Neural cell (in vitro differentiated cells): ENCODE results near the gene AVPR1B. TPM values are rescaled to one million over a fixed set of nuclear protein-coding genes. Genes with fewer than 3 reads are reported as not detected.

Experiments
- H2AFZ ChIP-seq: fragments of 200-600, 300-800 bp; sonication (generic), shearing (Covaris generic); 2 replicates; pipeline ENCODE4 v1.6.0; 2014; ENCODE audit warnings: low read depth, mild to moderate bottlenecking, antibody characterized with exemption, low read length, moderate library complexity
- H3F3A ChIP-seq: fragments of 200-600 bp; shearing (Covaris generic); 2 replicates; pipeline ENCODE4 v1.6.1; 2016; ENCODE audit warnings: mild to moderate bottlenecking, moderate library complexity, mixed read lengths, antibody characterized with exemption, low read length; ENCODE audit not compliant: insufficient read depth, poor library complexity, severe bottlenecking
- H3K27ac ChIP-seq: fragments of 200-600, 300-800 bp; sonication (generic), shearing (Covaris generic); 2 replicates; pipeline ENCODE4 v1.5.1; 2014; ENCODE audit warnings: mild to moderate bottlenecking, low read length, moderate library complexity
- H3K27me3 ChIP-seq: fragments of 300-800, 200-600 bp; sonication (generic), shearing (Covaris generic); 2 replicates; pipeline ENCODE4 v1.6.0; 2014; ENCODE audit warnings: mild to moderate bottlenecking, low read depth, low read length, moderate library complexity; ENCODE audit not compliant: insufficient read depth
- H3K36me3 ChIP-seq: fragments of 300-800, 200-600 bp; sonication (generic), shearing (Covaris generic); 2 replicates; pipeline ENCODE4 v1.5.1; 2014; ENCODE audit warnings: mild to moderate bottlenecking, antibody characterized with exemption, low read length, moderate library complexity; ENCODE audit not compliant: insufficient read depth
- H3K4me2 ChIP-seq: fragments of 300-800, 200-600 bp; sonication (generic), shearing (Covaris generic); 2 replicates; pipeline ENCODE4 v1.6.0; 2014; ENCODE audit warnings: mild to moderate bottlenecking, low read length
- H3K4me3 ChIP-seq: fragments of 300-800, 200-600 bp; sonication (generic), shearing (Covaris generic); 2 replicates; pipeline ENCODE4 v1.5.1; 2014; ENCODE audit warnings: mild to moderate bottlenecking, low read length, moderate library complexity
- H3K79me2 ChIP-seq: fragments of 200-600 bp; shearing (Covaris generic); replicated peaks from 2 replicates; pipeline ENCODE4 v1.6.0; 2014; ENCODE audit warnings: mild to moderate bottlenecking, low read length, moderate library complexity; ENCODE audit not compliant: insufficient read depth
- H3K9ac ChIP-seq: fragments of 300-800, 200-600 bp; sonication (generic), shearing (Covaris generic); 2 replicates; pipeline ENCODE4 v1.6.1; 2016; ENCODE audit warnings: mild to moderate bottlenecking, low read length, mixed read lengths
- H3K9me2 ChIP-seq: fragments of 200-600 bp; shearing (Covaris generic); 2 replicates; pipeline ENCODE4 v1.6.1; 2016; ENCODE audit warnings: mild to moderate bottlenecking, low read length, mixed read lengths; ENCODE audit not compliant: insufficient read depth
- H3K9me3 ChIP-seq: fragments of 200-600, 300-800 bp; sonication (generic), shearing (Covaris generic); 2 replicates; pipeline ENCODE4 v1.6.1; 2016; ENCODE audit warnings: mild to moderate bottlenecking, mixed run types, low read length, moderate library complexity, mixed read lengths
- H4K20me1 ChIP-seq: fragments of 200-600 bp; shearing (Covaris generic); 2 replicates; pipeline ENCODE4 v1.6.1; 2016; ENCODE audit warnings: mild to moderate bottlenecking, mixed run types; ENCODE audit not compliant: insufficient read depth
- EP300 ChIP-seq: fragments of 450-650 bp; conservative IDR thresholded peaks from 2 replicates; pipeline ENCODE4 v1.6.1; 2014; ENCODE audit warnings: antibody characterized with exemption, mild to moderate bottlenecking, moderate library complexity; ENCODE audit not compliant: poor library complexity, severe bottlenecking
- EZH2 ChIP-seq: fragments of 200-600, 300-800 bp; shearing (Covaris generic), sonication (generic); IDR thresholded peaks from 2 replicates; pipeline ENCODE4 v1.6.1; 2014; ENCODE audit warnings: antibody characterized with exemption, low read length, borderline replicate concordance, mild to moderate bottlenecking; ENCODE audit not compliant: insufficient read depth, poor library complexity, severe bottlenecking
- MXI1 ChIP-seq: fragments of 450-650 bp; conservative IDR thresholded peaks from 2 replicates; pipeline ENCODE4 v1.6.1; 2014; ENCODE audit warnings: antibody characterized with exemption, mild to moderate bottlenecking; ENCODE audit not compliant: poor library complexity, severe bottlenecking
- POLR2AphosphoS5 ChIP-seq: IDR thresholded peaks from 2 replicates; pipeline ENCODE4 v1.6.1; 2012
- RAD21 ChIP-seq: fragments of 450-650 bp; conservative IDR thresholded peaks from 2 replicates; pipeline ENCODE4 v1.6.1; 2014; ENCODE audit warnings: antibody characterized with exemption, mild to moderate bottlenecking, moderate library complexity
- SMC3 ChIP-seq: fragments of 450-650 bp; conservative IDR thresholded peaks from 2 replicates; pipeline ENCODE4 v1.6.1; 2014; ENCODE audit warnings: antibody characterized with exemption, mild to moderate bottlenecking, moderate library complexity; ENCODE audit not compliant: poor library complexity
- TAF1 ChIP-seq: IDR thresholded peaks from 2 replicates; pipeline ENCODE4 v1.6.1; 2012; ENCODE audit warnings: low read depth
- polyA plus RNA-seq: library from polyadenylated mRNA; depleted of rRNA; stranded (reverse); fragments of >200 nt; gene quantifications from 2 replicates; pipeline ENCODE4 v1.2.3, GENCODE V29; 2014
- TF ChIP-seq, protein P1 (sequence below): fragments of 450-650 bp; IDR thresholded peaks from 2 replicates; pipeline ENCODE4 v1.5.1; 2014; ENCODE audit warnings: antibody characterized with exemption, mild to moderate bottlenecking, moderate library complexity; ENCODE audit not compliant: poor library complexity, severe bottlenecking
- TF ChIP-seq, protein P2 (sequence below): IDR thresholded peaks from 2 replicates; pipeline ENCODE4 v1.6.1; 2012; ENCODE audit warnings: borderline replicate concordance

Gene AVPR1B
- polyA plus RNA-seq, 1 donor from 2014 or later: not detected

DNA sequence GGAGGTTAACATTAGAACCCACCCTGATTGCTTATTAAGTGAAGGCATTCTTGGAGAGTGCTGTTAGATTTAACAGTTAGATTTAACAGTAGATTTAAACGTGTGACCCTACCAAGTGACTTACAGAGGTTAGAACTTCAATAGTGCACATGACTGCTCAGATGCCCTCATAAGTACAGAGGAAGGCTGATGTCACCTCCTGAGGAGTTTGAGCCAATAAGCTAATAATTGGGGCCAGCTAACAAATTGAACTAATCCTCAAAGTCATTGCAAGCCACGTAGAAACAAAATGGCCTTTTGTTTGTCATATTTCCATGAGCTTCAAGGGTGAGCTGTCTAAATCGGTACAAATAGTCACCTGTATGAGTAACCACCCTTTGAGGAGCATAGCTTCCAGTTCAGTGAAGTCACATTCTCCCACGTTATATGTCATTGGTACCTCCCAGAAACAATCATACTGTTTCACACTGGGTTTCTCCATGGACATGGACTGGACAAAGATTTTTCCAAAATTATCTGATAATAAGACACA lies 11.7 kb downstream of the AVPR1B start:
- Histone ChIP-seq H3K9ac (no peak overlapping the region), H3K27me3 (no peaks in the 10 kb centered on the region), H3K9me2 (no peaks in the 10 kb centered on the region), H3K9me3 (no peaks in the 10 kb centered on the region), H3F3A (no peaks in the 10 kb centered on the region), H3K4me3 (no peak overlapping the region), H3K27ac (no peak overlapping the region), H2AFZ (no peak overlapping the region), H3K4me2 (no peak overlapping the region), H4K20me1 (no peaks in the 10 kb centered on the region), H3K36me3 (no peaks in the 10 kb centered on the region), H3K79me2 (no peaks in the 10 kb centered on the region)
- TF ChIP-seq EP300 (no peak), RAD21 (no peak), TAF1 (no peak)
- TF ChIP-seq, protein P1, sequence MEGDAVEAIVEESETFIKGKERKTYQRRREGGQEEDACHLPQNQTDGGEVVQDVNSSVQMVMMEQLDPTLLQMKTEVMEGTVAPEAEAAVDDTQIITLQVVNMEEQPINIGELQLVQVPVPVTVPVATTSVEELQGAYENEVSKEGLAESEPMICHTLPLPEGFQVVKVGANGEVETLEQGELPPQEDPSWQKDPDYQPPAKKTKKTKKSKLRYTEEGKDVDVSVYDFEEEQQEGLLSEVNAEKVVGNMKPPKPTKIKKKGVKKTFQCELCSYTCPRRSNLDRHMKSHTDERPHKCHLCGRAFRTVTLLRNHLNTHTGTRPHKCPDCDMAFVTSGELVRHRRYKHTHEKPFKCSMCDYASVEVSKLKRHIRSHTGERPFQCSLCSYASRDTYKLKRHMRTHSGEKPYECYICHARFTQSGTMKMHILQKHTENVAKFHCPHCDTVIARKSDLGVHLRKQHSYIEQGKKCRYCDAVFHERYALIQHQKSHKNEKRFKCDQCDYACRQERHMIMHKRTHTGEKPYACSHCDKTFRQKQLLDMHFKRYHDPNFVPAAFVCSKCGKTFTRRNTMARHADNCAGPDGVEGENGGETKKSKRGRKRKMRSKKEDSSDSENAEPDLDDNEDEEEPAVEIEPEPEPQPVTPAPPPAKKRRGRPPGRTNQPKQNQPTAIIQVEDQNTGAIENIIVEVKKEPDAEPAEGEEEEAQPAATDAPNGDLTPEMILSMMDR: no peak
- TF ChIP-seq, protein P2, sequence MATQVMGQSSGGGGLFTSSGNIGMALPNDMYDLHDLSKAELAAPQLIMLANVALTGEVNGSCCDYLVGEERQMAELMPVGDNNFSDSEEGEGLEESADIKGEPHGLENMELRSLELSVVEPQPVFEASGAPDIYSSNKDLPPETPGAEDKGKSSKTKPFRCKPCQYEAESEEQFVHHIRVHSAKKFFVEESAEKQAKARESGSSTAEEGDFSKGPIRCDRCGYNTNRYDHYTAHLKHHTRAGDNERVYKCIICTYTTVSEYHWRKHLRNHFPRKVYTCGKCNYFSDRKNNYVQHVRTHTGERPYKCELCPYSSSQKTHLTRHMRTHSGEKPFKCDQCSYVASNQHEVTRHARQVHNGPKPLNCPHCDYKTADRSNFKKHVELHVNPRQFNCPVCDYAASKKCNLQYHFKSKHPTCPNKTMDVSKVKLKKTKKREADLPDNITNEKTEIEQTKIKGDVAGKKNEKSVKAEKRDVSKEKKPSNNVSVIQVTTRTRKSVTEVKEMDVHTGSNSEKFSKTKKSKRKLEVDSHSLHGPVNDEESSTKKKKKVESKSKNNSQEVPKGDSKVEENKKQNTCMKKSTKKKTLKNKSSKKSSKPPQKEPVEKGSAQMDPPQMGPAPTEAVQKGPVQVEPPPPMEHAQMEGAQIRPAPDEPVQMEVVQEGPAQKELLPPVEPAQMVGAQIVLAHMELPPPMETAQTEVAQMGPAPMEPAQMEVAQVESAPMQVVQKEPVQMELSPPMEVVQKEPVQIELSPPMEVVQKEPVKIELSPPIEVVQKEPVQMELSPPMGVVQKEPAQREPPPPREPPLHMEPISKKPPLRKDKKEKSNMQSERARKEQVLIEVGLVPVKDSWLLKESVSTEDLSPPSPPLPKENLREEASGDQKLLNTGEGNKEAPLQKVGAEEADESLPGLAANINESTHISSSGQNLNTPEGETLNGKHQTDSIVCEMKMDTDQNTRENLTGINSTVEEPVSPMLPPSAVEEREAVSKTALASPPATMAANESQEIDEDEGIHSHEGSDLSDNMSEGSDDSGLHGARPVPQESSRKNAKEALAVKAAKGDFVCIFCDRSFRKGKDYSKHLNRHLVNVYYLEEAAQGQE: no peak

DNA sequence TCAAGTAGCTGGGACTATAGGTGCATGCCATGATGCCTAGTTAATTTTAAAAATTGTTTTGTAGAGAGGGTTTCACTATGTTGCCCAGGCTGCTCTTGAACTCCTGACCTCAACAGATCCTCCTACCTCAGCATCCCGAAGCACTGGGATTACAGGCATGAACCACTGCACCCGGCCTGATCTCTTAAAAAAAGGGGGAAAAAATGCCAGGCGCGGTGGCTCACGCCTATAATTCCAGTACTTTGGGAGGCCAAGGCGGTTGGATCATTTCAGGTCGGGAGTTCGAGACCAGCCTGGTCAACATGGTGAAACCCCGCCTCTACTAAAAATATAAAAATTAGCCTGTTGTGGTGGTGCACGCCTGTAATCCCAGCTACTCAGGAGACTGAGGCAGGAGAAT lies 13.2 kb downstream of the AVPR1B start:
- no peak overlapping the region for H2AFZ ChIP-seq
- H3K9ac ChIP-seq: no peak overlapping the region
- H3K27ac ChIP-seq: no peak overlapping the region
- no peaks in the 10 kb centered on the region for H4K20me1 ChIP-seq
- H3K27me3 ChIP-seq: no peaks in the 10 kb centered on the region
- TF ChIP-seq EP300 (no peak), POLR2AphosphoS5 (no peak), SMC3 (no peak), MXI1 (no peak), RAD21 (no peak), TAF1 (no peak), EZH2 (no peak)
- TF ChIP-seq, protein P1: no peak
- TF ChIP-seq, protein P2: no peak
- H3F3A ChIP-seq: no peaks in the 10 kb centered on the region
- H3K4me2 ChIP-seq: no peak overlapping the region
- H3K4me3 ChIP-seq: no peak overlapping the region
- no peaks in the 10 kb centered on the region for H3K79me2 ChIP-seq
- no peaks in the 10 kb centered on the region for H3K9me3 ChIP-seq
- H3K36me3 ChIP-seq: no peaks in the 10 kb centered on the region
- H3K9me2 ChIP-seq: no peaks in the 10 kb centered on the region
